ENCODE results near the gene CSRP2.

CSRP2 gene

DNA sequence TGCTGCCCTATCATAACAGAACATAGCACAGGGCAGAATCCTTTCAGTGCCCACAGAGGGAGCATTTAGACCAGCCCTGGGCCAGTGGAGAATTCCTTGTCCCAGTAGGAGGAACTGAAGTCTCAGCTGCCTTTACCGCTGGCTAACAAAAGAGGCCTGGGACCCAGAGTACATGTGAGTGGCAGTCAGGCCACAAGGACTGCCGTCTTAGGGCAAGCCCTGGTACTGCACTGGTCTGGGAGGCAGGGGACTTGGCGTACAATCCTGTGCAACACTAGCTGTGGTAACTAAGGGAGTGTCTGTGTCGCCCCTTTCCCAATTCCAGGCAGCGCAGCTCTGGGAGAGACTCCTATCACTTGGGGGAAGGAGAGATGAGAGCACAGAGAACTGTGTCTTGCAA is 17.0 kb upstream of the CSRP2 start:
- DNase-seq (ENCODE audit: low read depth in 4 of 4, low spot score in 1 of 4) = no peak

DNA sequence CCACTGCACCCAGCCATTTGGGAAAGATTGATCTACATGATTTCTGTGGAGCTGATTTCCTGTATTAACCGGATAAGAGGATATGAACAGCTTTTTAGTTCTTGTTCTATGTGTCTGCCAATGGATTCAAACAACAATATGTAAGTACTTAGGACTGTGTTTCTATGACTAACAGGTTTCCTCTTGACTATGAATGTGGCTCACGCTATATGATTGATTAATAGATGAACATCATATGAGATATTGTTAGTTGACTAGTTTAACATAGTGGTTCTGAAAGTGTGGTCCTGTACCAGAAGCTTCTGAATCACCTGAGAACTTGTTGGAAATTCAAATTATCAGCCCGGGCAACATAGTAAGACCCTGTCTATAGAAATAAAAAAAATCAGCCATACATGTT is 12.8 kb upstream of the CSRP2 start:
- DNase-seq (ENCODE audit: low read depth in 4 of 4, low spot score in 1 of 4) = no peak

DNA sequence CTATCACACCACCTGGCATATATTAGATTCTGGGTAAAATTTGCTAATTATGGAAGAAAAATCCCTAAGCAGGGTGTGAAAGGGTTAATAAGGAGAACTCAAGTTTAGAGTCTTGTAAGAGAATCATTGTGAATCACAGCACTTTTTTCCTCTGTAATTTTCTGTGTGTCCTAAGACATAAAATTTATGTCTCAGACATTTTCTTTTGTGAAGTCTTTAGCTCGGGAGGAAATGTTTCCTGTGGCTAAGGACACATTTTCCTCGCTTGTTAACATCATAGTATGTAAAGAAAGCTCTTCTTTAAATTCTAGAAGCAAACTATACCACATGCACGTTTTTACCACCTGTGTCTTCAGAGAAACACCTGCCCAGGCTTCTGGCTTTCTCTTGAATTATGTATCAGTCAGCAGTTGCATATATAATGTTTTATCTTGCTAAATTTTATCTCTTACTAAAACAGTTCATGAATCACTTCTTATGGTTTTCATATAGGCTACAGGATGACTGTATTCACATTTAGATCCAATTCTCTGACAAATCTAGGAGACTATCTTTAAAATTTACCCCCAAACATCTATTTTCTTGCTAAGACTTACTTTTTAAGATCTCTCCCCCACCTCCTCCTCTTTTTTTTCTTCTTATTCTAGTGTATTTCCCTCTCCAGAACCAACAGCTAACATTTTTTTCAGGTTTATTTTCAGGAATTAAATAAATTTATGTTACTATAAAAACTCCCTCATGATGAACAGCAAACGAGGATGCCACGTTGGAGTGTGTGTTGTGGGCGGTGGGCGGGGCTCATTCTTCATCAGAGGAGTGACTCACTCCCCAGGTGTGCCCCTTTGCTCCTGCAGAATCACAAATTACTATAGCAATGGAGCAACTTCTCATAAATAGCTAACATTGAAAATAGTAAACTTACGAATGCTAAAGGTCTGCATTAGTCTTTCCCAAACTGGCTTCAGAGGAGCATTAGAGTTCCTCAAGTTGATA is 11.6 kb upstream of the CSRP2 start:
- peak in 3 of 4 experiments; percentile 34 to 53 (median 48) for DNase-seq (ENCODE audit: low read depth in 4 of 4, low spot score in 1 of 4)

DNA sequence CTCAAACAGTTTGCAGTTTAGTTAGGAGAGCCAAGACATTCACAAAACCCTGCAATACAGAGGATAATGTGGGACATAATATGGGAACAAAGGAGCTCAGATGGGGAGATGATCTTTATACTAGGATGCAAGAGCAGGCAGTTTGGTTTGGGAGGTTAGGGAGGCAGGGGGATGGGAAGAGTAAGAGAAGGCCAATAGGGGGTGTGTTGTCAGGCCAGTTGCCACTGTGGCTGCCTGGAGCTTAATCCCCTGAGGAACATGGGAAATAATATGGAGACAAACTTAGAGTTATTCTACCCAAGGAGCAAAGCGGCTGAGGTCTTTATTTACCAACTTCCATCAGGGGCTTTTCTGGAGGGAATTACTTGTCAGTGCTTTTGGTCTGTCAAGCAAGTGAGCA is 10.0 kb upstream of the CSRP2 start:
- DNase-seq (ENCODE audit: low read depth in 4 of 4, low spot score in 1 of 4) = no peak

DNA sequence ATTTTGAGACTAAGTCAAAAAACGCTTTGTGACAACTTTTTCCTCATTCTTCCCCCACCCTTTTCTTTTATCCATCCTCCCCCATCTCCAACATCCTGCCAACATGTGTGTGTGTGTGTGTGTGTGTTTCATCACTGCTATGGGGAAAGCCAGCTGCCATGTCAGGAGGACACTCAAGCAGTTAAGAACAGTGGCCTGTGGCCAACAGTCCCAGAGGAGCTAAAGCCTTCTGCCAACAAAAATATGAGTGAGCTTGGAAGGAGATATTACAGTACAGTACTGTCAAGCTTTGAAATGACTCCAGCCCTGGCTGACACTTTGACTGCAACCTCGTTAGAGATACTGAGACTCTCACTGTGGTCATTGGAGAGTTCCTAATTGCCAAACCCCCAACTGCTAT is 5.0 kb upstream of the CSRP2 start:
- DNase-seq (ENCODE audit: low read depth in 4 of 4, low spot score in 1 of 4) = no peak

DNA sequence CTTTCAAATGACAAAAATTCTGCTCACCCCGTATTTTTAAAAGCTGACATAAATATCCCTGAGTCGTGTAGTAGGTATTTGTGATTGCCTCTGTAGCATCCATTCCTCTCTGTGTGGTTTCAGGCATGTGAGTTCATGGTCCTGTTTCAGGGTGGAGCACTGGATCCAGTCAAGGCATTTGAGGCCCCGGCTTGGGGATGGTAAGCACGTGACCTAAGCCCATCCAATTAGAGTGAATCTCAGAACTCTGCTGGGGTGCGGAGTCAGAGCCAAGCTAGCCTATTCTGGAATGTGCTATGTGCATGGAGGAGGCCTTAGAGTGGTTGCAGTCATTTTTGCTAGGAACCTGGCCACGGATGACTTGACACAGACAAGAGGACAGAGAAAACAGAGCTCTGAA is 4.3 kb upstream of the CSRP2 start:
- no peak for DNase-seq (ENCODE audit: low read depth in 4 of 4, low spot score in 1 of 4)

DNA sequence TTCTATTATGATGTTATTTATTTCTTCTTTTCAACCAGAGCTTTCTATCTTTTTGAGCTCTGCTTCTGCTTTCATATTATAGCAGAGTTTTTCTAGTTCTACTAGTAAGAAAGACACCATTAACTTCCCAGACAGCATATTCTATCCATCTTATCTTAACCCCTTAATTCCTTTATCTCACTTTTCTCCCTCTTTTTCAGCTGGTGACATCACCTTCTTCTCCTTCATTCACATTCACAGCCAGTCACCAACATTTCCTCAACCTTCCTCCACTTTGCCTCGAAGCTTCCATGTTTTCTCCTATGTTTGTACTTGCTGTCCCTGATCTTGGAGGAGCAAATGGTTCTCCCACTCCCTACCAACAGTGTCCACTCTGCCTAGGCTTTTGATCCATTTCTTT is 3.5 kb upstream of the CSRP2 start:
- no peak for DNase-seq (ENCODE audit: low read depth in 4 of 4, low spot score in 1 of 4)

DNA sequence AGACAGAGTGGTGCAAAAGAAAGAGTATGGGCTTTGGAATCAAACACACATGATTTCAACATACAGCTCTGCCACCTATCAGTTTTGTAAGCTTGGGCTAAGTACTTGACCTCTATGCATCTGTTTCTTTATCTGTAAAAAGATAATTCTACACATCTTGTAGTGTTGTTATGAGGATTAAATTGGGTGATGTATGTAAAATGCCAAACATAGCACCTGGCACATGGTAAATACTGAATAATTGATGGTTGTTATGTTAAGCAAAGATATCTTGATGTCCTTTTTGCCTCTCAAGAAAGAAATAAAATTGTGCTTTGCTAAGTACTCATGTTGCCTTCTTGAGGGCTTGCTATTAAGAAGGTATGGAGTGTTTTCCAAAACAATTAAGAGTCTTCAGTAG is 2.3 kb upstream of the CSRP2 start:
- DNase-seq (ENCODE audit: low read depth in 4 of 4, low spot score in 1 of 4) = no peak

DNA sequence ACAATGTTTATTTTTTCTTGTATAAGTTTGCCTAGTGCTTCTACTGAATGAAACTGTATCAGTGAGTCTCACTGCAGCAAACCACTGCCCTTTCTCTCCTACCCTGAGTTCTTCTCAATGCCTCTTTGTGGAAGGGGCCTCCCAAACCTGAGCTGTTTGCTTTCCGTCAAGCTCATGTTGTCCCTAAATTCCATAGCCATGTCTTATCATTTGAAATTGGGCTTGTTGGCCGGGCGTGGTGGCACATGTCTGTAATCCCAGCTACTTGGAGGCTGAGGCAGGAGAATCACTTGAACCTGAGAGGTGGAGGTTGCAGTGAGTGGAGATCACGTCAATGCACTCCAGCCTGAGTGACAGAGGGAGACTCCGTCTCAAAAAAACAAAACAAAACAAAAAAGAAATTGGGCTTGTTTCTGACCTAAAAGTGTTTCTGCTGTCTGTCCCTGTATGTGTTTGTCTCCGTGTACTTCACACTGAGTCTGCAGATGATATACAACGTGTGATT is 1.8 kb upstream of the CSRP2 start:
- no peak for DNase-seq (ENCODE audit: low read depth in 4 of 4, low spot score in 1 of 4)

DNA sequence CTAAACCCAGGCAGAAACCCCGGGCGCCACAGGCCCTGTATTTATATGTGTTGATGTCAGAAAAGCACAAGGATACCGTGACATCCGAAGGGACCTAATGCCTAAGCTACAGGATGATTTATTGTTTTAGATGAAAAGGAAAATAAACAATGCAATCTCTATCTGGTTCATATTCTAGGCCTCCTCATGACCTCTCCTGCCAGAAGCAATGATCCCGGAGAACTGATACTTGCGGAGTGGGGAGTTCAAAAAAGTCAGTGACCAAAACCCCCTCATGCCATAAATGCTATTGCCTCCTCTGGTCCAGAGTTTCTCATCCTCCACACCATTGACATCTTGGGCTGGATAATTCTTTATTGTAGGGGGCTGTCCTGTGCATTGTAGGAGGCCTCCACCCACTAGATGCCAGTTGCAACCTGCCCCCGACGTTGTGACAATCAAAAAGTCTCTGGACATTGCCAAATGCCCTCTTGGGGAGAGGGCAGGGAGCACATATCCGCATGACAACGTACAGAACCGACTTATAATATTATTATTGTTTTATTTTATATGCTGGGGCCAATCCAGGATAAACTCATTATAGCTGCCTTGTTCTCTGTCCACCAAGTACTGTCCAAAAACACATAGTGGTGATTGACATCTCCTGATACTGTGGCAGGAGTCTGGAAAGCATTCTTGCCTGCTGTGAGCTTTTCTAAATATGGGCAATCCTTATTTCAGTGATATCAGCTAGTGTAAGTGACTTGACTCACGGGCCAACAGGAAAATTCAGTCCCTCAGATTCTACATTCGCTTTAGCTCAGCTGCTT is 1.1 kb upstream of the CSRP2 start:
- no peak for DNase-seq (ENCODE audit: low read depth in 4 of 4, low spot score in 1 of 4)

DNA sequence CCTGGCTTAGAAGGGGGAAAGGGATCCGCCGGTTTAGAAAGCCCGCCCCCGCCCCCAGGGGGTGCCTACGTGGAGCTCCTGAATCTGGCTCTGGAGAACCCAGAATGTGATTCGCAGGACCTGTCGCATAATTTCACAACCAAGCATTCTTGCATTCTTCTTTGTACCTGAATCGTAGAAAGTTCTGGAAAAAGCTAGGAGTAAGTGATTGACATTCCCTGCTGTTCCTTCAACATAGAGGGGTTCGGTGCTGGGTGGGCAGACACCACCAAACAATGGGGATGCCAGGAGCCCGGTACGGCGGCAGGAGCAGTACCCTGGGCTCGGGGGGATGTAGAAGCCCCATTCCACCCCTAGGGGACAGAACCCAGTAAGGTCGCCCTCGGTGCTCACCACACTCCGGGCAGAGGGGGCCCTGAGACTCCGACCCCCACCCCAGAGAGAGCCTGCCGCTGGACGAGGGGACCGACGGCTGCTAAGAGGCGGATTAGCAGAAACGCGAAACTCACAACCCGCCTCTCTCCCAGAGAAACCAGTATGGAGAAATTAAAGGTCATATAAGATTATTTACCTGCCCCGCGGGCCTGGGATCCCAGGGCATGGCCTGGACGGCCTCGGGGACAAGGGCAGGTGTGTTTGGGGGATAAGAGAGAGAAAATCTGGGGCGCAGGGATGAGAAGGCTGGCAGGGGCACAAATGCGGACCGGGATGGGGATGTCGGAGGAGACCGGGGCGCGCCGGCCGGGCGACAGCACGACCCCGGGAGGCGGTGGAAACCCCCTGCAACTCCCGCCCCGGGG is 520 bp downstream of the CSRP2 start:
- no peak for DNase-seq (ENCODE audit: low read depth in 4 of 4, low spot score in 1 of 4)

DNA sequence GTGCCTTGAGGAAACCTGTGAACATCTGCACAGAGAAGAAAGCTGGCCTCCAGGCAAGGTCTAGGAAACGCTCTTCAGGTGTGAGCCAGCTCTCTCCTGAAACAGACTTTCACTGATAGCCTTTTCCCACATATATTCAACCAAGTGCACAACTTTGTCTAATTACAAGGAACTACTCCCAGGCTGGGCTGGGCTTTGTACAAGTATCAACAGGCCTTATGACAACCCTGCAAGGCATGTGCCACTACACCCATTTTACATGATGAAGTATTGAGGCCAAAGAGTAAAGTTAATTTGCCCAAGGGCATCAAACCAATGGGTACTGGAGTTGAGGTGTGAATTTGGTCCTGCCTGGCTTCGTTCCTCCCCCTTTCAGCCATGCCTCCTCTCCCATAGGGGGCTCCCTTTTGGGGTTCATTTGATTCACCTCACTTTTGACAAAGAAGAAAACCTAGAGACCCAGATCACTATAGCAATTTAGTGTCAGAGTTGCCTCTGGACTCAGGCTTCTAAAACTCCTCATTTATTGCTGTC is 2.1 kb downstream of the CSRP2 start:
- DNase-seq (ENCODE audit: low read depth in 4 of 4, low spot score in 1 of 4) = no peak

DNA sequence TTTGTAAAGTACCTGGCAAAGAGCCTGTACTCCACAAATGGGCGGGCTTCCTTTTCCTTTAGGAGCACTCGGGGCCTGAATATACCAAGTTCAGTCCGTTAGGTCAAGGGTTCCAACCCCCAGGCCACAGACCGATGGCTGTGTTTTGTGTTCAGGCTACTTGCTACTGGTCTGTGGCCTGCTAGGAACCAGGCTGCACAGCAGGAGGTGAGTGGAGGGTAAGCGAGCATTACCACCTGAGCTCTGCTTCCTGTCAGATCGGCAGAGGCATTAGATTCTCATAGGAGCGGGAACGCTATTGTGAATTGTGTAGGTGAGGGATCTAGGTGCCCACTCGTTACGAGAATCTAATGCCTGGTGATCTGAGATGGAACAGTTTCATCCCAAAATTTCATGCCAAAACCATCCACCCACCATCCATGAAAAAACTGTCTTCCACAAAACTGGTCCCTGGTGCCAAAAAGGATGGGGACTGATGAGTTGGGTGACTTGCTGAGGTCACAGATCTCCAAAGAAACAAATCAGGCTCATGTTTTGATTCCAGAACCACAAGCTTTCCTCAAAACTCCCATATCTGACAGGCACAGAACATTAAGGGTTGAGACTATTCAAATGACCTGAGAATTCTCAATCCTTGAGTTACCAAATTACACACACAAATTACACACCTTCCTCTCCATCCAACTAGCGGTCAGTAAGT is 4.2 kb downstream of the CSRP2 start:
- DNase-seq (ENCODE audit: low read depth in 4 of 4, low spot score in 1 of 4) = no peak

DNA sequence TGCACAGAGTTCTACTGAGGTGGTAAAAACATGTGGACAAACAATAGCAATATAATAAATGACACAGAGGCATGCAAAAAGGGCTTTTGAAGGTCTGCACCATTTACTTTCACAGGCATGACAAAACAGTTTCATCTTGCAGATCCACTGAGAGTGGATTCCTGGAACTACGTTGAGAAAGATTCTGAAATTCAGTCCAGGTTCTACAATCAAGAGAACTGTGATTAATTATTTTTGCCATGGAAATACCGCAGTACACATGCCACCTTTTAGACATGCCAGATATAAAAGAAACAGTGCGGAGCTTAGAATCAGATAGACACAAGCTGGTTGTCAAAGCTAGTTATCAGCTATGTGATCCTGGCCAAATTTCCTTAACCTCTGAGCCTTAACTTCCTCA is 4.8 kb downstream of the CSRP2 start:
- no peak for DNase-seq (ENCODE audit: low read depth in 4 of 4, low spot score in 1 of 4)

DNA sequence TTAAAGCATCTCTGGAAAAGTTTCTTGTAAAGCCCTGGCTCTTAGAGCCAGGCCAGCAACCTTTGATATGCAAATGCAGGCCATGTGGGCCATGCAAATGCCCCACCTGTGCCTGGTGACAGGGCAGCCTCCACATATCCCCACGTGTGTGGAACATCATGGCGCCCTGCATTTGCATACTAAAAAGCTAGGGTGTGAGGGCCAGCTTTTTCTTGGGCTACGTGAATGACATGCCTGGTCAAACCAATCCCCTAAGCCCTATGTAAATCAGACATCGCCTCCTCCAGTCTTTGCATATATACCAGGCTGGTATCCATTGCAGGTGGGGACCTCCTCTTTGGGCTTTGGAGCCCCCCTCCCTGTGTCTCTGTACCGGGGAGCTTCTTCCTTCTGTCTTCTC is 6.4 kb downstream of the CSRP2 start:
- no peak for DNase-seq (ENCODE audit: low read depth in 4 of 4, low spot score in 1 of 4)

DNA sequence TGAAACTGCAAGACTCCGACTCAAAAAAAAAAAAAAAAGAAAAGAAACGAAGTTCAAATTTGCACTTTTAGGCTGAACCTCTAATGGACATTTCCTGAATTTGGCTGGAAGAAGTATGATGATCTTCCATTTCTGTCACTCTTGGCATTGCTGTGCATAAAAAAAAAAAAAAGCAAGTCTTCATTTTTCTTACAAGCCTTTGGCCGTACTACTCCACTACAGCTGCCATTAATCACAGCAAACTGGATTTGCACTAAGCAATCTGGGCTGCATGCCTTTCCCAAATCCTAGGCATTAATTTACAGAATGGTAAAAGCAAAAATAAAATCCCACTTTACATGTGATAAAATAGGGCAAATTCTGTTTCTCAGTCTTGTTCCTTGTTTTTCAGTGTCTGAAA is 7.1 kb downstream of the CSRP2 start:
- DNase-seq (ENCODE audit: low read depth in 4 of 4, low spot score in 1 of 4) = no peak

DNA sequence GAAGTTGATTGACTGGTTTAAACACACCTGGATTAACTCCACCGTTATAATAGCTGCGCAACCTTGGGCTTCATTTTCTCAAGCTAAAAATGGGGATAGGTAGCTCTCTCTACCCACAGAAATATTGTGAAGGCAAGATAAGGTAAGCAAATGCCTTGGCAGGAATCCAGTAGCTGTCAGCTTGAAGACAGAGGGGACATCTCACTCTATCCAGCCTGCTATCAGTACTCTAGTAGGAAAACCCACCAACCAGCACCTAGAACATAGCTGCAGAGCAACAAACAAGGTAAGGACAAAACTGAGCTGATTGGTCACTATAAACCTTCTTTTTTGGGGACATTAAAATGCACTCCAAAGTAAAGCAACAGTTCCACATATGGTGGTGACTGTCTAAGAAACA is 7.7 kb downstream of the CSRP2 start:
- no peak for DNase-seq (ENCODE audit: low read depth in 4 of 4, low spot score in 1 of 4)

DNA sequence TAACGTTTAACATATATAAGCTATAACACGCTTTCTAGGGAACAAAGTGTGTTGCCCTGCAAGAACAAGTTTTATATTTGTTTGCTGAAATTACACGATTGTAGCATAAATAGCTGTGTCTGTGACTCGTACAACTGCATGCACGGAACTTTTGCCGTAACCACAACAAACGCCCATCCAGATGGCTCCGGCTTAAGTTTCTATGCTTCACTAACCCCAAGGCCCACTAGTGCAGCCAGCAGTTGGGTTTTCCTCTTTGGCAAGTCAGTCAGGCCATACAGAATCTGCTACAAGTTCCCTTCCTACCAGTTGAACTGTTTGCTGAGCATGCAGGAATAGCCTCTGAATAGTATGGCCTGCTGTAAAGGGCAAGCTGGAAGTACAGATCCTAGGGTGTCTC is 12.1 kb downstream of the CSRP2 start:
- no peak for DNase-seq (ENCODE audit: low read depth in 4 of 4, low spot score in 1 of 4)

DNA sequence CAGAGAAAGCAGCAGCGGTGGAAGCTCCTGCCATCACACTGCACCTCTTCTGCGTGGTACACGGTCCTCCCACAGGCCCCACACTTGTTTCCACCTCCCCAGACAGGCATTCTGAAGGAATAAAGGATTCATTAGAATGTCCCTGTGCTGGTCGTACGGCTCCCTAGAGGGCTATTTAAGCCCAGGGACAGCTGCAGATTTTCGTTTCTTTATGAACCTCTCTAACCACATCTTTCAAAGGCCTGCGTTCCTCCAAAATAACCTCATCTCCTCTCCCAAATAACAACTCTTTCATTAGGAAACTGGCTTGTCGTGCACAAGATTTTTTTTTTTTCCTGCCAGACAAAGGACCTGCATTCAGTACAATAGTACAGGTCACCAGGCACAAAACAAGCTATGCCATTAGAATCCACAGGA is 12.7 kb downstream of the CSRP2 start:
- DNase-seq (ENCODE audit: low read depth in 4 of 4, low spot score in 1 of 4) = no peak

DNA sequence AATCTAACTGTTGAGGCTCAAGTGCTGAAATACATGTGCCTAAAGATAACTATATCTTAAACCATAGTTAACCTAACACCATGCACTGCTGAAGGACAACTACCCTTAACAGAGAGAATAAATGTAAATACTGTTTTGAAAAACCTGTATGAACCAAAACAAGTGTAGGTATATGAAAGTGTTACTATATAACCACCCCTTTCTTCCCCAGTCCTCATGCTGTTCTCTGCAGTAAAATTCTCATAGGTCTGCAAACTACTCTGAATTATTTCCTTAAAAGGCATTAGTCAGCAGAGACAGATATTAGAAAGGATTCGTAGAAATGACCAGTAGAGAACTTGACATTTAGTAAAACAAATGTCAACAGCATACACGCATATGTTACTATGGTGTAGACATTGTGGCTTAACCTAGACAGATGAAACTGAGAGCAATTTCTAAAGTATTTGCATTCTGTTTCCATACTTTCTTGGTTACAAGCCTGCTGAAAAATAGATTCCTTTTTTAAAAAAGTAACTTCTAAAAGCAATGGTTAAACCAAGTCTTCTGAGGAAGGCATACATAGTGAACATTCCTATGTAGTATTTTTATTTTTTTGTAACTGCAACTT is 13.9 kb downstream of the CSRP2 start:
- no peak for DNase-seq (ENCODE audit: low read depth in 4 of 4, low spot score in 1 of 4)
